Measurements from ENCODE around the gene R3HCC1L. TPM values are rescaled to one million over a fixed set of nuclear protein-coding genes. Genes with fewer than 3 reads are reported as not detected.

R3HCC1L gene
- 10 to 100 TPM; 13.7 to 22.7 (median 20.0) TPM for total RNA-seq

- peak within 1 kb of the TSS; percentile 34 to 83 for H3K27ac ChIP-seq
- 0 to 11% (median 1%) methylated on average over 3 to 32 of the region's 64 CpGs; no CpG with 5 or more reads in 2 of the 10 experiments for WGBS, 10 experiments
- peak; percentile 93 to 99 (median 98) for ATAC-seq (replicated peaks in 6 of 8)
These were observed at the start of gene R3HCC1L for GRCh38 chr10:98134431-98135221. Gene R3HCC1L (plus strand): TSS chr10:98134657. CDS start chr10:98208115, 73,458 bp downstream.

GRCh38 chr10:98085238-98085637, 49.2 kb upstream of the R3HCC1L start:
- no peak for ATAC-seq (replicated peaks in 6 of 8)
- Histone ChIP-seq H3K4me3 (no peak overlapping the region), H3K27ac (no peak overlapping the region), H3K4me1 (replicated peaks in 1 of 2) (peaks cover 0 to 5% of the 10 kb centered on the region in 2 donors)
- in situ Hi-C loops (cut with MboI; ENCODE audit: low pct_unique_long_range_greater_than_20kb in 2 of 9, low sequenced_read_pairs in 9 of 9, unreplicated experiment in 9 of 9): no loop called here
- WGBS, 10 experiments: 0 to 83% (median 55%) methylated on average over 1 to 4 of the region's 4 CpGs; no CpG with 5 or more reads in 2 of the 10 experiments

More at GRCh38 chr10:98134431-98135221, at the start of gene R3HCC1L:
- H3K4me1 ChIP-seq (replicated peaks in 1 of 2): peaks cover 7 to 12% of the 10 kb centered on the region in 2 donors
- in situ Hi-C loops (cut with MboI; ENCODE audit: low pct_unique_long_range_greater_than_20kb in 2 of 9, low sequenced_read_pairs in 9 of 9, unreplicated experiment in 9 of 9): no loop called here
- peak within 1 kb of the TSS; percentile 51 to 89 (median 61) for H3K4me3 ChIP-seq

GRCh38 chr10:98086837-98087708, 47.4 kb upstream of the R3HCC1L start:
- Histone ChIP-seq H3K4me3 (no peak overlapping the region), H3K4me1 (replicated peaks in 1 of 2) (peaks cover 0 to 5% of the 10 kb centered on the region in 2 donors), H3K27ac (no peak overlapping the region)
- 14 to 69% (median 39%) methylated on average over 1 to 11 of the region's 14 CpGs for WGBS, 10 experiments
- in situ Hi-C loops (cut with MboI; ENCODE audit: low pct_unique_long_range_greater_than_20kb in 2 of 9, low sequenced_read_pairs in 9 of 9, unreplicated experiment in 9 of 9): no loop called here
- peak in 4 of 8 experiments; percentile 51 to 74 (median 56) for ATAC-seq (replicated peaks in 6 of 8)

- no peak for ATAC-seq (replicated peaks in 6 of 8)
These were observed 46.1 kb upstream of the R3HCC1L start for GRCh38 chr10:98088186-98088971.

GRCh38 chr10:98090822-98091221, 43.6 kb upstream of the R3HCC1L start:
- 87 to 100% (median 94%) methylated on average over 2 to 3 of the region's 3 CpGs; no CpG with 5 or more reads in 5 of the 10 experiments for WGBS, 10 experiments
- Histone ChIP-seq H3K4me3 (no peak overlapping the region), H3K4me1 (replicated peaks in 1 of 2) (peaks cover 0 to 9% of the 10 kb centered on the region in 2 donors), H3K27ac (no peak overlapping the region)
- no peak for ATAC-seq (replicated peaks in 6 of 8)
- in situ Hi-C loops (cut with MboI; ENCODE audit: low pct_unique_long_range_greater_than_20kb in 2 of 9, low sequenced_read_pairs in 9 of 9, unreplicated experiment in 9 of 9): no loop called here

More at GRCh38 chr10:98088186-98088971, 46.1 kb upstream of the R3HCC1L start:
- Histone ChIP-seq H3K4me3 (no peak overlapping the region), H3K4me1 (replicated peaks in 1 of 2) (peaks cover 0 to 5% of the 10 kb centered on the region in 2 donors), H3K27ac (no peak overlapping the region)
- WGBS, 10 experiments: 0 to 71% (median 35%) methylated on average over 1 to 7 of the region's 7 CpGs; no CpG with 5 or more reads in 2 of the 10 experiments
- in situ Hi-C loops (cut with MboI; ENCODE audit: low pct_unique_long_range_greater_than_20kb in 2 of 9, low sequenced_read_pairs in 9 of 9, unreplicated experiment in 9 of 9): no loop called here

- no peak for ATAC-seq (replicated peaks in 6 of 8)
- no peak overlapping the region for H3K27ac ChIP-seq
- WGBS, 10 experiments: 33 to 100% (median 49%) methylated on average over 1 to 8 of the region's 8 CpGs; no CpG with 5 or more reads in 6 of the 10 experiments
- no peak overlapping the region for H3K4me3 ChIP-seq
- peaks cover 0 to 16% of the 10 kb centered on the region in 2 donors for H3K4me1 ChIP-seq (replicated peaks in 1 of 2)
- in situ Hi-C loops (cut with MboI; ENCODE audit: low pct_unique_long_range_greater_than_20kb in 2 of 9, low sequenced_read_pairs in 9 of 9, unreplicated experiment in 9 of 9): no loop called here
These were observed 38.1 kb upstream of the R3HCC1L start for GRCh38 chr10:98096316-98096715.

- Histone ChIP-seq H3K4me1 (replicated peaks in 1 of 2) (peaks cover 0 to 16% of the 10 kb centered on the region in 2 donors), H3K27ac (no peak overlapping the region), H3K4me3 (no peak overlapping the region)
- in situ Hi-C loops (cut with MboI; ENCODE audit: low pct_unique_long_range_greater_than_20kb in 2 of 9, low sequenced_read_pairs in 9 of 9, unreplicated experiment in 9 of 9): no loop called here
- 4 to 83% (median 68%) methylated on average over 1 to 7 of the region's 10 CpGs; no CpG with 5 or more reads in 2 of the 10 experiments for WGBS, 10 experiments
- ATAC-seq (replicated peaks in 6 of 8): peak in 1 of 8 experiments; percentile 15
These were observed 37.7 kb upstream of the R3HCC1L start for GRCh38 chr10:98096731-98097130.

- WGBS, 10 experiments: 20 to 100% (median 44%) methylated on average over 1 to 2 of the region's 8 CpGs; no CpG with 5 or more reads in 6 of the 10 experiments
- H3K4me3 ChIP-seq: no peak overlapping the region
- no peak overlapping the region for H3K27ac ChIP-seq
- peaks cover 0 to 16% of the 10 kb centered on the region in 2 donors for H3K4me1 ChIP-seq (replicated peaks in 1 of 2)
- no peak for ATAC-seq (replicated peaks in 6 of 8)
- in situ Hi-C loops (cut with MboI; ENCODE audit: low pct_unique_long_range_greater_than_20kb in 2 of 9, low sequenced_read_pairs in 9 of 9, unreplicated experiment in 9 of 9): no loop called here
These were observed 37.3 kb upstream of the R3HCC1L start for GRCh38 chr10:98097175-98097574.

- Histone ChIP-seq H3K4me1 (replicated peaks in 1 of 2) (peaks cover 0 to 16% of the 10 kb centered on the region in 2 donors), H3K27ac (no peak overlapping the region), H3K4me3 (no peak overlapping the region)
- WGBS, 10 experiments: 0 to 67% (median 20%) methylated on average over 1 to 4 of the region's 6 CpGs; no CpG with 5 or more reads in 3 of the 10 experiments
- peak in 2 of 8 experiments; percentile 36 to 43 for ATAC-seq (replicated peaks in 6 of 8)
- in situ Hi-C loops (cut with MboI; ENCODE audit: low pct_unique_long_range_greater_than_20kb in 2 of 9, low sequenced_read_pairs in 9 of 9, unreplicated experiment in 9 of 9): no loop called here
These were observed 36.8 kb upstream of the R3HCC1L start for GRCh38 chr10:98097616-98098015.

- WGBS, 10 experiments: 34 to 83% (median 70%) methylated on average over 2 to 6 of the region's 6 CpGs; no CpG with 5 or more reads in 5 of the 10 experiments
- no peak overlapping the region for H3K4me3 ChIP-seq
- peaks cover 0 to 16% of the 10 kb centered on the region in 2 donors for H3K4me1 ChIP-seq (replicated peaks in 1 of 2)
- H3K27ac ChIP-seq: no peak overlapping the region
- ATAC-seq (replicated peaks in 6 of 8): no peak
- in situ Hi-C loops (cut with MboI; ENCODE audit: low pct_unique_long_range_greater_than_20kb in 2 of 9, low sequenced_read_pairs in 9 of 9, unreplicated experiment in 9 of 9): no loop called here
These were observed 36.2 kb upstream of the R3HCC1L start for GRCh38 chr10:98098247-98098646.

- H3K4me1 ChIP-seq (replicated peaks in 1 of 2): peaks cover 0 to 12% of the 10 kb centered on the region in 2 donors
- no peak for ATAC-seq (replicated peaks in 6 of 8)
- no peak overlapping the region for H3K4me3 ChIP-seq
- no peak overlapping the region for H3K27ac ChIP-seq
- WGBS, 10 experiments: 0 to 83% (median 32%) methylated on average over 1 to 3 of the region's 3 CpGs; no CpG with 5 or more reads in 1 of the 10 experiments
- in situ Hi-C loops (cut with MboI; ENCODE audit: low pct_unique_long_range_greater_than_20kb in 2 of 9, low sequenced_read_pairs in 9 of 9, unreplicated experiment in 9 of 9): no loop called here
These were observed 34.0 kb upstream of the R3HCC1L start for GRCh38 chr10:98100476-98100875.

GRCh38 chr10:98101366-98101765, 33.1 kb upstream of the R3HCC1L start:
- Histone ChIP-seq H3K27ac (no peak overlapping the region), H3K4me1 (replicated peaks in 1 of 2) (peaks cover 0 to 12% of the 10 kb centered on the region in 2 donors), H3K4me3 (no peak overlapping the region)
- in situ Hi-C loops (cut with MboI; ENCODE audit: low pct_unique_long_range_greater_than_20kb in 2 of 9, low sequenced_read_pairs in 9 of 9, unreplicated experiment in 9 of 9): no loop called here
- peak in 2 of 8 experiments; percentile 64 to 71 for ATAC-seq (replicated peaks in 6 of 8)
- WGBS, 10 experiments: 0 to 100% (median 47%) methylated on average over 1 to 2 of the region's 2 CpGs; no CpG with 5 or more reads in 2 of the 10 experiments

All from motor neuron (in vitro differentiated cells).